Measurements from ENCODE around the gene LCNL1. TPM values are rescaled to one million over a fixed set of nuclear protein-coding genes. Genes with fewer than 3 reads are reported as not detected.

LCNL1 gene
- total and polyA plus RNA-seq, 2 donors (not counting 1 experiment from before 2014, with no cell fraction given) = not detected

DNA sequence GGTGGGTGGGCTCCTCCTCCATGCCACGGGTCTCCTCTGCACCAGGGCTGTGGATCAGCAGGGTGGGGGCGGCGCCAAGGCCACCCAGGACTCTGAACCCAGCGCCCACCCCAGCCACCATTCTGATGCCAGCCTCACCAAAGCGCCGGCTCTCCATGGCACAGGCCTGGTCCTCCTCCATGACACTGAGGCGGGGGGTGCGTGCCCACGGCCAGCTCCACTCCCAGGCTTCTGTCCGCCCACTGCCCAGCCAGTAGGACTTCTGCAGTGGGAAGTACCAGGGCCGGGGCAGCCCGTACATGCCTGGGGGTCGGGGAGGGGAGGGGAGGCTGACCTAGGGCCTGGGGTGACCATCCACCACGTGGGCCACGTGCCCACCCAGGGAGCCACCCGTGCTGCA, 33.6 kb downstream of the LCNL1 start:
- ChIA-PET POLR2A (no interaction called here), CTCF (no interaction called here)
- H3K27ac Mint-ChIP-seq = no peak overlapping the region
- no peak for TF ChIP-seq EZH2 (IDR thresholded peaks at IDR 0.05; ENCODE audit: borderline replicate concordance, insufficient read depth, low read depth, low read length, poor library complexity, severe bottlenecking)
- TF ChIP-seq, protein P1, sequence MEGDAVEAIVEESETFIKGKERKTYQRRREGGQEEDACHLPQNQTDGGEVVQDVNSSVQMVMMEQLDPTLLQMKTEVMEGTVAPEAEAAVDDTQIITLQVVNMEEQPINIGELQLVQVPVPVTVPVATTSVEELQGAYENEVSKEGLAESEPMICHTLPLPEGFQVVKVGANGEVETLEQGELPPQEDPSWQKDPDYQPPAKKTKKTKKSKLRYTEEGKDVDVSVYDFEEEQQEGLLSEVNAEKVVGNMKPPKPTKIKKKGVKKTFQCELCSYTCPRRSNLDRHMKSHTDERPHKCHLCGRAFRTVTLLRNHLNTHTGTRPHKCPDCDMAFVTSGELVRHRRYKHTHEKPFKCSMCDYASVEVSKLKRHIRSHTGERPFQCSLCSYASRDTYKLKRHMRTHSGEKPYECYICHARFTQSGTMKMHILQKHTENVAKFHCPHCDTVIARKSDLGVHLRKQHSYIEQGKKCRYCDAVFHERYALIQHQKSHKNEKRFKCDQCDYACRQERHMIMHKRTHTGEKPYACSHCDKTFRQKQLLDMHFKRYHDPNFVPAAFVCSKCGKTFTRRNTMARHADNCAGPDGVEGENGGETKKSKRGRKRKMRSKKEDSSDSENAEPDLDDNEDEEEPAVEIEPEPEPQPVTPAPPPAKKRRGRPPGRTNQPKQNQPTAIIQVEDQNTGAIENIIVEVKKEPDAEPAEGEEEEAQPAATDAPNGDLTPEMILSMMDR (IDR thresholded peaks at IDR 0.05) = no peak
- H3K9me3 Mint-ChIP-seq (ENCODE audit: insufficient read depth) = no peaks in the 10 kb centered on the region
- Histone ChIP-seq H3K4me2 (replicated peaks; ENCODE audit: low read depth, low read length, poor library complexity, severe bottlenecking) (no peak overlapping the region), H3K4me1 (ENCODE audit: control insufficient read depth in 2 of 2, insufficient read depth in 2 of 2, low read length in 2 of 2) (no peaks in the 10 kb centered on the region), H3K9ac (ENCODE audit: low read length) (no peak overlapping the region), H3K4me3 (ENCODE audit: control extremely low read depth in 1 of 5, extremely low read depth in 1 of 5, insufficient read depth in 1 of 5, low read depth in 2 of 5, low read length in 4 of 5) (no peak overlapping the region), H3K9me3 (ENCODE audit: control extremely low read depth in 1 of 3, control insufficient read depth in 2 of 3, insufficient read depth in 1 of 3, low read length in 2 of 3) (no peaks in the 10 kb centered on the region), H2AFZ (ENCODE audit: insufficient read depth, low read depth, low read length, poor library complexity, severe bottlenecking) (no peak overlapping the region), H3K36me3 (replicated peaks in 1 of 2; ENCODE audit: control extremely low read depth in 1 of 2, control insufficient read depth in 1 of 2, extremely low read depth in 1 of 2, insufficient read depth in 2 of 2, low read length in 1 of 2) (peaks cover 1 to 5% of the 10 kb centered on the region in 2 experiments), H3K27me3 (replicated peaks in 1 of 4; ENCODE audit: control extremely low read depth in 1 of 4, control insufficient read depth in 3 of 4, insufficient read depth in 4 of 4, low read length in 3 of 4) (no peaks in the 10 kb centered on the region), H3K27ac (ENCODE audit: low read length in 2 of 2) (no peak overlapping the region), H3K79me2 (ENCODE audit: control insufficient read depth, insufficient read depth, low read length) (no peaks in the 10 kb centered on the region), H4K20me1 (ENCODE audit: control insufficient read depth, insufficient read depth, low read length, poor library complexity, severe bottlenecking) (no peaks in the 10 kb centered on the region)
- H3K4me1 Mint-ChIP-seq = no peaks in the 10 kb centered on the region
- no peak for DNase-seq
- ATAC-seq (ENCODE audit: low read depth) = no peak
- WGBS (ENCODE audit: insufficient coverage) = 97% methylated on average over 16 of the region's 16 CpGs
- no peaks in the 10 kb centered on the region for H3K27me3 Mint-ChIP-seq
- H3K4me3 Mint-ChIP-seq = no peak overlapping the region
- intact Hi-C loops (cut with micrococcal nuclease) = no loop called here

DNA sequence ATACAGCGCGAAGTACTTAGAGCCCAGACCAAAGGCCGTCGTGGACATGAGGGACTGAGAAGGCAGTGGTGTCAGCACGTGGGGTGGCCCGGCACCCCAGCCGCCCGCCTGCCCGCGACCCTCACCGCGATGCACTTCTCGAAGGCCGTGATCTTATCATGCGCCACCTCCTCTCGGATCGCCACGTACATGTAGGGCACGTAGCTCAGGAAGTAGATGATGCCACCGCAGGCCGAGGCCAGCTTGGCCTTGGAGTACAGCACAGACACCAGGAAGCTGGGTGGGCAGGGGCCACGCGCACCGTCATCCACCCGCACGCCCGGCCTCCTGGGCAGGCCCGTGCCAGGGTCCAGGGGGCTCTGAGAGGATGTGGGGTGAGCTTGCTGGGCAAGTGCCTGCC, 34.3 kb downstream of the LCNL1 start:
- H3K9me3 Mint-ChIP-seq (ENCODE audit: insufficient read depth) = no peaks in the 10 kb centered on the region
- Histone ChIP-seq H2AFZ (ENCODE audit: insufficient read depth, low read depth, low read length, poor library complexity, severe bottlenecking) (no peak overlapping the region), H3K27ac (ENCODE audit: low read length in 2 of 2) (no peak overlapping the region), H4K20me1 (ENCODE audit: control insufficient read depth, insufficient read depth, low read length, poor library complexity, severe bottlenecking) (no peaks in the 10 kb centered on the region), H3K4me1 (ENCODE audit: control insufficient read depth in 2 of 2, insufficient read depth in 2 of 2, low read length in 2 of 2) (no peaks in the 10 kb centered on the region), H3K4me3 (ENCODE audit: control extremely low read depth in 1 of 5, extremely low read depth in 1 of 5, insufficient read depth in 1 of 5, low read depth in 2 of 5, low read length in 4 of 5) (no peak overlapping the region), H3K9me3 (ENCODE audit: control extremely low read depth in 1 of 3, control insufficient read depth in 2 of 3, insufficient read depth in 1 of 3, low read length in 2 of 3) (peaks cover 0 to 5% (median 0%) of the 10 kb centered on the region in 3 donors), H3K9ac (ENCODE audit: low read length) (no peak overlapping the region), H3K36me3 (replicated peaks in 1 of 2; ENCODE audit: control extremely low read depth in 1 of 2, control insufficient read depth in 1 of 2, extremely low read depth in 1 of 2, insufficient read depth in 2 of 2, low read length in 1 of 2) (peaks cover 0 to 5% of the 10 kb centered on the region in 2 experiments), H3K27me3 (replicated peaks in 1 of 4; ENCODE audit: control extremely low read depth in 1 of 4, control insufficient read depth in 3 of 4, insufficient read depth in 4 of 4, low read length in 3 of 4) (no peaks in the 10 kb centered on the region), H3K79me2 (ENCODE audit: control insufficient read depth, insufficient read depth, low read length) (no peaks in the 10 kb centered on the region), H3K4me2 (replicated peaks; ENCODE audit: low read depth, low read length, poor library complexity, severe bottlenecking) (no peak overlapping the region)
- no peak for TF ChIP-seq EZH2 (IDR thresholded peaks at IDR 0.05; ENCODE audit: borderline replicate concordance, insufficient read depth, low read depth, low read length, poor library complexity, severe bottlenecking)
- TF ChIP-seq, protein P1 (IDR thresholded peaks at IDR 0.05) = no peak
- ChIA-PET CTCF (interaction anchor here (0.7 to 1.6 kb wide), 2 partner anchors 12 to 18 kb away, joined by 3 to 5 read pairs; no protein-coding TSS in a partner anchor), POLR2A (interaction anchor here (0.7 kb wide), 1 partner anchor 16 kb away, joined by 4 read pairs; no protein-coding TSS in a partner anchor)
- WGBS (ENCODE audit: insufficient coverage) = 98% methylated on average over 28 of the region's 28 CpGs
- H3K27me3 Mint-ChIP-seq = no peaks in the 10 kb centered on the region
- no peak for ATAC-seq (ENCODE audit: low read depth)
- H3K27ac Mint-ChIP-seq = no peak overlapping the region
- H3K4me1 Mint-ChIP-seq = no peaks in the 10 kb centered on the region
- no peak overlapping the region for H3K4me3 Mint-ChIP-seq
- DNase-seq = no peak
- intact Hi-C loops (cut with micrococcal nuclease) = no loop called here
